NT2/D1 (cell line): ENCODE data around the gene KCNS1.

Experiments
- SUZ12 ChIP-seq: IDR thresholded peaks from 2 replicates; pipeline ENCODE4 v1.6.1; 2011; ENCODE audit not compliant: insufficient read length, insufficient read depth; ENCODE audit errors: extremely low read depth
- YY1 ChIP-seq: IDR thresholded peaks from 2 replicates; pipeline ENCODE4 v1.6.1; 2011; ENCODE audit not compliant: insufficient read length, insufficient read depth
- ZNF274 ChIP-seq: IDR thresholded peaks from 2 replicates; pipeline ENCODE4 v1.6.1; 2011; ENCODE audit warnings: mild to moderate bottlenecking, low read depth, low read length

GRCh38 chr20:45069261-45069660 is 31.7 kb downstream of the KCNS1 start:
- no peak for TF ChIP-seq SUZ12
- no peak for TF ChIP-seq YY1
- no peak for TF ChIP-seq ZNF274
